RWPE2 (cell line): ENCODE data around the gene RRAGD.

ENCODE experiments used
- ATAC-seq: fragments of 200-7000 bp; cut with Tn5 transposase; 3 replicates; pipeline ENCODE4 v1.9.1; 2021; ENCODE audit warnings: low read depth
- DNase-seq: peaks from one replicate; pipeline ENCODE4 v3.0.0-alpha.2; 2020; ENCODE audit warnings: low spot score
- H3K27ac ChIP-seq: fragments of 450-650 bp; 2 replicates; pipeline ENCODE4 v1.5.1; 2017; ENCODE audit warnings: mild to moderate bottlenecking; ENCODE audit not compliant: poor library complexity, severe bottlenecking
- H3K27me3 ChIP-seq: fragments of 250-450 bp; sonication (Bioruptor Pico); 2 replicates; pipeline ENCODE4 v1.5.1; 2021; ENCODE audit warnings: mild to moderate bottlenecking, moderate library complexity; ENCODE audit not compliant: insufficient read depth, poor library complexity, severe bottlenecking
- H3K36me3 ChIP-seq: fragments of 250-450 bp; sonication (Bioruptor Pico); 2 replicates; pipeline ENCODE4 v1.5.1; 2020; ENCODE audit warnings: low read depth, mild to moderate bottlenecking, moderate library complexity
- H3K4me1 ChIP-seq: fragments of 250-450 bp; sonication (Bioruptor Pico); 2 replicates; pipeline ENCODE4 v1.5.1; 2021; ENCODE audit warnings: mild to moderate bottlenecking, moderate library complexity; ENCODE audit not compliant: insufficient read depth, poor library complexity, severe bottlenecking
- H3K4me3 ChIP-seq: fragments of 250-450 bp; sonication (Bioruptor Pico); 2 replicates; pipeline ENCODE4 v1.5.1; 2021; ENCODE audit warnings: mild to moderate bottlenecking, moderate library complexity; ENCODE audit not compliant: severe bottlenecking
- H3K9me3 ChIP-seq: fragments of 250-450 bp; sonication (Bioruptor Pico); 2 replicates; pipeline ENCODE4 v1.5.1; 2021; ENCODE audit warnings: mild to moderate bottlenecking, moderate library complexity; ENCODE audit not compliant: severe bottlenecking
- CTCF ChIP-seq: fragments of 450-650 bp; IDR thresholded peaks from one replicate; pipeline ENCODE4 v1.5.1; 2017; ENCODE audit warnings: mild to moderate bottlenecking, moderate library complexity; ENCODE audit not compliant: poor library complexity, severe bottlenecking

RRAGD gene

GRCh38 chr6:89314692-89315091, 97.4 kb downstream of the RRAGD start:
- Histone ChIP-seq H3K4me3 (no peak overlapping the region), H3K36me3 (no peaks in the 10 kb centered on the region), H3K27me3 (no peaks in the 10 kb centered on the region), H3K9me3 (no peaks in the 10 kb centered on the region), H3K4me1 (peaks cover 6% of the 10 kb centered on the region), H3K27ac (no peak overlapping the region)
- no peak for DNase-seq
- no peak for ATAC-seq
- TF ChIP-seq CTCF: no peak
